ENCODE results near the gene SLC18A2. TPM values are rescaled to one million over a fixed set of nuclear protein-coding genes. Genes with fewer than 3 reads are reported as not detected.
"Not testable (repeated sequence)": the region's sequence is repeated elsewhere in the genome, so short reads cannot be mapped to it uniquely, and the experiment has no call there.

SLC18A2 gene
- total and polyA plus RNA-seq, 7 experiments from 2014 or later = 0.71 to 6.1 (median 1.4) TPM; not detected in 3

DNA sequence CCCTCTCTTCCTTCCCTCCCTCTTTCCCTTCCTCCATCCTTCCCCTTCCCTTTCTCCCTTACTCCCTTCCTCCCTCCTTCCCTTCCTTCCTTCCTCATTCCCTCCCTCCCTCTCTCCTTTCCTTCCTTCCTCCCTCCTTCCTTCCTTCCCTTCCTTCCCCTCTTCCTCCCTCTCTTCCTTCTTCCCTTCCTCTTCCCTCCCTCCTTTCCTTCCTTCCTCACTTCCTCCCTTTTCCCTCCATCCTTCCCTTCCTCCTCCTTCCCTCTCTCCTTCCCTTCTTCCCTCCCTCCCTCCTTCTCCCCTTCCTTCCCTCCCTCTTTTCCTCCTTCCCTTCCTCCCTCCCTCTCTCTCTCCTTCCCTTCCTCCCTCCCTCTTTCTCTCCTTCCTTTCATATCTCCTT, 12.7 kb upstream of the SLC18A2 start:
- H3K27me3 Mint-ChIP-seq = peaks cover 15 to 63% (median 35%) of the 10 kb centered on the region in 5 donors
- Histone ChIP-seq H3K27ac (ENCODE audit: low read depth, low read length) (no peak overlapping the region), H3K4me3 (ENCODE audit: low read length) (no peak overlapping the region), H3K36me3 (ENCODE audit: control insufficient read depth in 2 of 3, insufficient read depth in 3 of 3, low read length in 3 of 3) (no peaks in the 10 kb centered on the region), H3K27me3 (ENCODE audit: control insufficient read depth in 2 of 2, insufficient read depth in 2 of 2, low read length in 2 of 2) (no peaks in the 10 kb centered on the region), H3K4me1 (ENCODE audit: control insufficient read depth in 2 of 2, insufficient read depth in 2 of 2, low read length in 2 of 2) (no peaks in the 10 kb centered on the region), H3K9me3 (ENCODE audit: control insufficient read depth in 2 of 3, low read length in 3 of 3) (no peaks in the 10 kb centered on the region)
- ChIA-PET POLR2A (no interaction called here), CTCF (no interaction called here)
- intact Hi-C loops (cut with micrococcal nuclease) = no loop called here
- no peak for DNase-seq
- peaks cover 0 to 15% (median 2%) of the 10 kb centered on the region in 11 donors for H3K9me3 Mint-ChIP-seq
- H3K36me3 Mint-ChIP-seq = peaks cover 0 to 7% (median 0%) of the 10 kb centered on the region in 5 donors
- no peak overlapping the region for H3K4me3 Mint-ChIP-seq
- H3K4me1 Mint-ChIP-seq = no peaks in the 10 kb centered on the region
- no peak overlapping the region for H3K27ac Mint-ChIP-seq
- ATAC-seq = no peak

DNA sequence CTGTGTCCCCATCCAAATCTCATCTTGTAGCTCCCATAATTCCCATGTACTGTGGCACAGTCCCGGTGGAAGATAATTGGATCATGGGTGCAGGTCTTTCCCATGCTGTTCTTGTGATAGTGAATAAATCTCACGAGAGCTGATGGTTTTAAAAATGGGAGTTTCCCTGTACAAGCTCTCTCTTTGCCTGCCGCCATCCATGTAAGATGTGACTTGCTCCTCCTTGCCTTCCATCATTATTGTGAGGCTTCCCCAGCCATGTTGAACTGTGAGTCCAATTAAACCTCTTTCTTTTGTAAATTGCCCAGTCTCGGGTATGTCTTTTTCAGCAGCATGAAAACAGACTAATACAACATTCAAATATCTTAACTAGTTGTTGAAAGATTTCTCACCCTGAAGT, 10.8 kb upstream of the SLC18A2 start:
- intact Hi-C loops (cut with micrococcal nuclease); H3K36me3 ChIP-seq (ENCODE audit: control insufficient read depth in 2 of 3, insufficient read depth in 3 of 3, low read length in 3 of 3); H3K4me1 ChIP-seq (ENCODE audit: control insufficient read depth in 2 of 2, insufficient read depth in 2 of 2, low read length in 2 of 2); H3K4me1 Mint-ChIP-seq; POLR2A ChIA-PET; H3K4me3 Mint-ChIP-seq; H3K36me3 Mint-ChIP-seq; DNase-seq; CTCF ChIA-PET; H3K27me3 ChIP-seq (ENCODE audit: control insufficient read depth in 2 of 2, insufficient read depth in 2 of 2, low read length in 2 of 2); H3K27ac ChIP-seq (ENCODE audit: low read depth, low read length); ATAC-seq; H3K4me3 ChIP-seq (ENCODE audit: low read length); H3K27ac Mint-ChIP-seq; H3K9me3 ChIP-seq (ENCODE audit: control insufficient read depth in 2 of 3, low read length in 3 of 3): not testable (repeated sequence)
- peaks cover 0 to 15% (median 2%) of the 10 kb centered on the region in 11 donors for H3K9me3 Mint-ChIP-seq
- H3K27me3 Mint-ChIP-seq = peaks cover 15 to 65% (median 46%) of the 10 kb centered on the region in 5 donors

DNA sequence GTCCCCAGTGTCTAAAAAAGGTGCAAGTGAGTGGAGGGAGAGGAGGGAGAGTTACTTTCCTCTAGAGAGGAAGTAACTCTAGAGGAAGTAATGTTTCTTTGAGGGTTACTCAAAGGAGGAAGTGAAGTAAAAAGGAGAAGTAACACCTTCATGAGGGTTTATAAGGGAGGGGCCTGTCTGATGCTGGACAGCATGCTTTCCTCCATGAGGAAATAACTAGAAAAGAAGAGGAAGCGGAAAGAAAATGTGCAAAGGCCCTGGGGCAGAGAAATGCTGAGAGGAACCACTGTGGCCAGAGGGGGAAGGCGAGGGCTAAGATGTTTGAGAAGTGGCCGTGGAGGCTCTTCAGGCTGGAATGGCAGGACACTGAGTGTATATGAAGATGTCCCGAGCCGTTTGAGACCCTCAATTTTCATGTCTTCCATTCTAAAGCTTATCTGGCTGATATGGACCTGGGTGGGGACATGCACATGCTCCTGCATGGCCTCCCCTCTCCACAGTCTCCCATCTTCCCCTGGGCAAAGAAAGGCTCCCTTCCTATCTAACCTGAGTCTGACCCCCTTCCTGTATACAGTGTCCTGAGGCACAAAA, 3.4 kb upstream of the SLC18A2 start:
- Histone ChIP-seq H3K27ac (ENCODE audit: low read depth, low read length) (no peak overlapping the region), H3K4me3 (ENCODE audit: low read length) (no peak overlapping the region), H3K9me3 (ENCODE audit: control insufficient read depth in 2 of 3, low read length in 3 of 3) (no peaks in the 10 kb centered on the region), H3K36me3 (ENCODE audit: control insufficient read depth in 2 of 3, insufficient read depth in 3 of 3, low read length in 3 of 3) (no peaks in the 10 kb centered on the region), H3K4me1 (ENCODE audit: control insufficient read depth in 2 of 2, insufficient read depth in 2 of 2, low read length in 2 of 2) (no peaks in the 10 kb centered on the region), H3K27me3 (ENCODE audit: control insufficient read depth in 2 of 2, insufficient read depth in 2 of 2, low read length in 2 of 2) (peaks cover 0 to 5% of the 10 kb centered on the region in 2 donors)
- peaks cover 26 to 42% (median 33%) of the 10 kb centered on the region in 5 donors for H3K27me3 Mint-ChIP-seq
- H3K4me3 Mint-ChIP-seq = peak overlapping the region in 1 of 10 donors; percentile 43
- intact Hi-C loops (cut with micrococcal nuclease) = no loop called here
- DNase-seq = no peak
- H3K4me1 Mint-ChIP-seq = peaks cover 0 to 15% (median 7%) of the 10 kb centered on the region in 7 donors
- POLR2A ChIA-PET = no interaction called here
- ATAC-seq = peak; percentile 77
- peaks cover 0 to 2% (median 0%) of the 10 kb centered on the region in 11 donors for H3K9me3 Mint-ChIP-seq
- no peaks in the 10 kb centered on the region for H3K36me3 Mint-ChIP-seq
- H3K27ac Mint-ChIP-seq = peak overlapping the region in 1 of 9 donors; percentile 15
- CTCF ChIA-PET = no interaction called here

DNA sequence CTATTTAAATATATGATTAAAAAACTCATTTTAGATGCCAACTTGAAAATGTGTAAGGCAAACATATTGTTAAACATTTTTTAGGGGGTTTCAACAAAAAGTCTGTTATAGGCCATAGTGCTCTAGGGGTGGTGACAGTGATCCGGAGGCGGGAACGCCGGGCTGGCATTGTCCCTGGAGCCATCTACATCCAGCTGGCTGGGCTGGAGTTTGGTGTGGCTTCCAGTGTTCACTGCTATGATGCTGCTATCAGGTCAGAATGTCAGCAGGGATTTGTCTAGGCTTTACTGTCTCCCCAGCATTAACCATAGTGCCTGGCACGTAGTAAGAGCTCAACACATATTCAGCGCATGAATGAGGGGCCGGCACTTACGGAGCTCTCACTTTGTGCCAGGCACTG, 1.9 kb upstream of the SLC18A2 start:
- DNase-seq = no peak
- Histone ChIP-seq H3K4me3 (ENCODE audit: low read length) (no peak overlapping the region), H3K27me3 (ENCODE audit: control insufficient read depth in 2 of 2, insufficient read depth in 2 of 2, low read length in 2 of 2) (peaks cover 0 to 5% of the 10 kb centered on the region in 2 donors), H3K4me1 (ENCODE audit: control insufficient read depth in 2 of 2, insufficient read depth in 2 of 2, low read length in 2 of 2) (no peaks in the 10 kb centered on the region), H3K9me3 (ENCODE audit: control insufficient read depth in 2 of 3, low read length in 3 of 3) (no peaks in the 10 kb centered on the region), H3K36me3 (ENCODE audit: control insufficient read depth in 2 of 3, insufficient read depth in 3 of 3, low read length in 3 of 3) (no peaks in the 10 kb centered on the region), H3K27ac (ENCODE audit: low read depth, low read length) (no peak overlapping the region)
- H3K27ac Mint-ChIP-seq = no peak overlapping the region
- ChIA-PET CTCF (interaction anchor here (0.9 kb wide), 1 partner anchor 20 kb away, joined by 5 read pairs; no protein-coding TSS in a partner anchor), POLR2A (no interaction called here)
- no peak for ATAC-seq
- intact Hi-C loops (cut with micrococcal nuclease) = no loop called here
- peaks cover 34 to 50% (median 43%) of the 10 kb centered on the region in 5 donors for H3K27me3 Mint-ChIP-seq
- no peaks in the 10 kb centered on the region for H3K36me3 Mint-ChIP-seq
- H3K9me3 Mint-ChIP-seq = peaks cover 0 to 2% (median 0%) of the 10 kb centered on the region in 11 donors
- H3K4me3 Mint-ChIP-seq = no peak overlapping the region
- peaks cover 0 to 16% (median 7%) of the 10 kb centered on the region in 7 donors for H3K4me1 Mint-ChIP-seq

DNA sequence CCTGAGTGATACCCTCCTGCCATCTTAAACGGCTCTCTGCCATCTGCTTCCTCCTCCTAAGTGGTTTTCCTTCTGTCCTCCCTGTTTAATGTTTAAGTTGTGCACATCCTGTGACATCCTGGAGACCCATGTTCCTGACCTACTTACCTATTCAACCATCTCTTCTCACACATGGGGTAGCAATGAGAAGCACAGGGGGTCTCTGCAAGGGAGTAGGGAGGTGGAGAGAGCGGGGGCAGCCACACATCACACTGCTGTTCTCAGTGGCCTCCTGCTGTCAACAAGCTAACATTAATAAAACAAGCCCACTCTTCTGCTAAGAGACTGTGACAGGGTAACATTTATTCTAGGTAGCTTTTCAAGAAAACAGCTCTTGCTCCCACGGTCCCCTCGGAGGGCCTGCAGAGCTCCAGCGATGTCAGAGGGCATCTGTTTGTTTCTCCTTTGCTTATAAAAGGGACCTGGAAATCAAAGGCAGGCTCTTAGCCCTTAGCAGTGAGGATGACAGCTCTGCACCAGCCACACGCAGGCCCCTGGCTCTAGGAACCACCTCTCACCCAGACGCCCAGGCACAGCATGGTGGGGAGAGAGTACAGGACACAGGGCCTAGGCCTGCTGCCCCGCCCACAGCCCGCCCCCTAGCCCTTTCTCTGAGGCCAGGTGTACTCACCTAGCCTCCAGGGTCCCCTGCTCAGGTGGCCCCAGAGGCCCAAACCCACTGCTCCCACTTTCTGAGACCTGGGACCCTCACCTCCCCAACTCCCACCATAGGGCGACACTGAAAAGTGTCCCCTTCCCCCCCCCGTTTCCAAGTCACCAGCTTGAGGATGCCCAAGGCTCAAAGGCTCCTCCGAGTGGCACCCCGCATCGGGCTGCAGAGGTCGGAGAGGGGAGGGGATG, 943 bp upstream of the SLC18A2 start:
- peaks cover 0 to 5% of the 10 kb centered on the region in 2 donors for H3K27me3 ChIP-seq (ENCODE audit: control insufficient read depth in 2 of 2, insufficient read depth in 2 of 2, low read length in 2 of 2)
- H3K36me3 Mint-ChIP-seq = no peaks in the 10 kb centered on the region
- peaks cover 38 to 56% (median 47%) of the 10 kb centered on the region in 5 donors for H3K27me3 Mint-ChIP-seq

DNA sequence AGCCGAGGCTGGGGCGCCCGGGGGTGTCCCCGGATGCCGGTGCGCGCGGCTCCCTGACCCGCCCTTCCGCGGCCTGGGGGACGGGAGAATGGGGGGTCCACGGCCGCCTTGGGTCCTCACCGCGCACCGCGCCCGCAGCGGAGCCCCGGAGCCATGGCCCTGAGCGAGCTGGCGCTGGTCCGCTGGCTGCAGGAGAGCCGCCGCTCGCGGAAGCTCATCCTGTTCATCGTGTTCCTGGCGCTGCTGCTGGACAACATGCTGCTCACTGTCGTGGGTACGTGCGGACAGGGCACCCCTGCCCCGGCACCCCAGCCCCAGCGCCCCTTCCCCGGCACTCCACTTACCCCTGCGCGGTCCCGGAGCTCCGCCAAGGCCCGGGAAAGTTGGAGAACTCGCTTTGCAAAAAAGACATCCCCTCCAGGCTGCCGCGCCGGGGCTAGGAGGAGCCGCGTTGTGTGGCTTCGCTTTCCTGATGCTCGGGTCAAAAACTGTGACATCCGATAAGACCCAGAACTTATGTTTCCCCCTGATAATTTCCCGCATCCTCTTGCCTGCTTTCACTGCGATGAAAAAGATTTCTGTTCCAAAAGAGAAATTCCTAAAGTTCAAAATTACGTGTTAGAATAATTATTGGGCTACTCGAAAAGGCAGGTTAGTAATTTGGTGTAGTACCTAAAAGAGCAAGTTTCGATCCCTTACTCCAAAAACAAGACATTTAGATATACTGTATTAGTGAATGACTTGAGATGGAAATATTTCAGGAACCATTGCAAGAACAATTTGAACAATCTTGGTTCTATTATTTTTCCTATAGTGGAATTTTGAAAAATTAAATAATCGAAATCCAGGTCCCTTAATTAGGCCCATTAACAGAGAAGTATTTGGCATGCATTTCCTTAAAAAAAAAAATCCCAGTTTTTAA, 888 bp downstream of the SLC18A2 start:
- H3K27me3 Mint-ChIP-seq = peaks cover 42 to 48% (median 44%) of the 10 kb centered on the region in 5 donors
- no peaks in the 10 kb centered on the region for H3K36me3 Mint-ChIP-seq
- H3K27ac ChIP-seq (ENCODE audit: low read depth, low read length) = no peak overlapping the region
- H3K36me3 ChIP-seq (ENCODE audit: control insufficient read depth in 2 of 3, insufficient read depth in 3 of 3, low read length in 3 of 3) = no peaks in the 10 kb centered on the region
- no peaks in the 10 kb centered on the region for H3K9me3 ChIP-seq (ENCODE audit: control insufficient read depth in 2 of 3, low read length in 3 of 3)
- peak in 1 of 9 donors; percentile 11 for DNase-seq
- peak overlapping the region in 8 of 10 donors; percentile 8 to 88 (median 68) for H3K4me3 Mint-ChIP-seq
- H3K9me3 Mint-ChIP-seq = peaks cover 0 to 2% (median 0%) of the 10 kb centered on the region in 11 donors
- peak; percentile 11 for ATAC-seq
- peaks cover 0 to 5% of the 10 kb centered on the region in 2 donors for H3K27me3 ChIP-seq (ENCODE audit: control insufficient read depth in 2 of 2, insufficient read depth in 2 of 2, low read length in 2 of 2)
- intact Hi-C loops (cut with micrococcal nuclease) = no loop called here
- CTCF ChIA-PET = no interaction called here
- H3K4me1 Mint-ChIP-seq = peaks cover 0 to 16% (median 8%) of the 10 kb centered on the region in 7 donors
- H3K27ac Mint-ChIP-seq = peak overlapping the region in 1 of 9 donors; percentile 3
- POLR2A ChIA-PET = no interaction called here
- H3K4me1 ChIP-seq (ENCODE audit: control insufficient read depth in 2 of 2, insufficient read depth in 2 of 2, low read length in 2 of 2) = no peaks in the 10 kb centered on the region
- no peak overlapping the region for H3K4me3 ChIP-seq (ENCODE audit: low read length)

More for the DNA sequence above, 943 bp upstream of the SLC18A2 start:
- Histone ChIP-seq H3K4me3 (ENCODE audit: low read length) (no peak overlapping the region), H3K36me3 (ENCODE audit: control insufficient read depth in 2 of 3, insufficient read depth in 3 of 3, low read length in 3 of 3) (no peaks in the 10 kb centered on the region), H3K9me3 (ENCODE audit: control insufficient read depth in 2 of 3, low read length in 3 of 3) (no peaks in the 10 kb centered on the region), H3K27ac (ENCODE audit: low read depth, low read length) (no peak overlapping the region), H3K4me1 (ENCODE audit: control insufficient read depth in 2 of 2, insufficient read depth in 2 of 2, low read length in 2 of 2) (no peaks in the 10 kb centered on the region)
- ATAC-seq (no peak), DNase-seq (no peak)
- Mint-ChIP-seq H3K9me3 (peaks cover 0 to 2% (median 0%) of the 10 kb centered on the region in 11 donors), H3K4me3 (peak overlapping the region in 1 of 10 donors; percentile 26), H3K4me1 (peaks cover 0 to 16% (median 7%) of the 10 kb centered on the region in 7 donors), H3K27ac (peak overlapping the region in 1 of 9 donors; percentile 36)
- ChIA-PET CTCF (interaction anchor here (0.9 kb wide), 1 partner anchor 21 kb away, joined by 5 read pairs; no protein-coding TSS in a partner anchor), POLR2A (no interaction called here)
- intact Hi-C loops (cut with micrococcal nuclease) = no loop called here

Data from naive thymus-derived CD4-positive, alpha-beta T cell (primary cell).